Neural cell (in vitro differentiated cells): Measurements from ENCODE around the gene LLGL2.

Experiments
- EP300 ChIP-seq: fragments of 450-650 bp; conservative IDR thresholded peaks from 2 replicates; pipeline ENCODE4 v1.6.1; 2014; ENCODE audit warnings: antibody characterized with exemption, mild to moderate bottlenecking, moderate library complexity; ENCODE audit not compliant: poor library complexity, severe bottlenecking
- TF ChIP-seq, protein P1 (sequence below): fragments of 450-650 bp; IDR thresholded peaks from 2 replicates; pipeline ENCODE4 v1.5.1; 2014; ENCODE audit warnings: antibody characterized with exemption, mild to moderate bottlenecking, moderate library complexity; ENCODE audit not compliant: poor library complexity, severe bottlenecking

DNA sequence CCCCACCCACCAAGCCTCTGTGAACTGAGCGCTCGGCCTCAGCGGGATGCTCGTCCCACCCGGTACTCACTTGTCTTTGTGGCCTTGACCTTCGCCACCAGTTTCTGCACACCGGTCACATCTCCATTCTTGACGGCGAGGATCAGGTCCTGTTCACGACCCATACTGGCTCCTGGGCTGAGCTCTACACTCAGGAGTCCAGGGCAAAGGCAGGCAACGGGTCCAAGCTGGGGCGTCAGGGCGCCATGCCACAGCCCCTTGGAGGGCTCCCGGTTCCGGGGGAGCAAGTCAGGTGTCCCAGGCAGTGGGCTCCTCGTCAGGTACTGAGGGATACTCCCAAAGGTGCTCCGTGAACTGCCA, 11.9 kb upstream of the LLGL2 start:
- no peak for TF ChIP-seq EP300
- TF ChIP-seq, protein P1, sequence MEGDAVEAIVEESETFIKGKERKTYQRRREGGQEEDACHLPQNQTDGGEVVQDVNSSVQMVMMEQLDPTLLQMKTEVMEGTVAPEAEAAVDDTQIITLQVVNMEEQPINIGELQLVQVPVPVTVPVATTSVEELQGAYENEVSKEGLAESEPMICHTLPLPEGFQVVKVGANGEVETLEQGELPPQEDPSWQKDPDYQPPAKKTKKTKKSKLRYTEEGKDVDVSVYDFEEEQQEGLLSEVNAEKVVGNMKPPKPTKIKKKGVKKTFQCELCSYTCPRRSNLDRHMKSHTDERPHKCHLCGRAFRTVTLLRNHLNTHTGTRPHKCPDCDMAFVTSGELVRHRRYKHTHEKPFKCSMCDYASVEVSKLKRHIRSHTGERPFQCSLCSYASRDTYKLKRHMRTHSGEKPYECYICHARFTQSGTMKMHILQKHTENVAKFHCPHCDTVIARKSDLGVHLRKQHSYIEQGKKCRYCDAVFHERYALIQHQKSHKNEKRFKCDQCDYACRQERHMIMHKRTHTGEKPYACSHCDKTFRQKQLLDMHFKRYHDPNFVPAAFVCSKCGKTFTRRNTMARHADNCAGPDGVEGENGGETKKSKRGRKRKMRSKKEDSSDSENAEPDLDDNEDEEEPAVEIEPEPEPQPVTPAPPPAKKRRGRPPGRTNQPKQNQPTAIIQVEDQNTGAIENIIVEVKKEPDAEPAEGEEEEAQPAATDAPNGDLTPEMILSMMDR: no peak
